ENCODE results near the gene CLGN. TPM values are rescaled to one million over a fixed set of nuclear protein-coding genes. Genes with fewer than 3 reads are reported as not detected.
"Not testable (repeated sequence)": the region's sequence is repeated elsewhere in the genome, so short reads cannot be mapped to it uniquely, and the experiment has no call there.

The CLGN gene
- 8.1 TPM for polyA plus RNA-seq (2012; ENCODE audit: insufficient read depth, insufficient read length)

GRCh38 chr4:140427106-140427918 is at the start of gene CLGN:
CLGN (minus strand) TSS chr4:140427648; CDS start chr4:140413078, 14,570 bp downstream.
- peak; percentile 59 for DNase-seq (ENCODE audit: low read depth, low spot score)
- peak within 1 kb of the TSS; percentile 81 for H3K4me3 ChIP-seq (ENCODE audit: low read length)

- no peak for DNase-seq (ENCODE audit: low read depth, low spot score)
- no peak overlapping the region for H3K4me3 ChIP-seq (ENCODE audit: low read length)
Measured at GRCh38 chr4:140472156-140472555, 44.7 kb upstream of the CLGN start.

GRCh38 chr4:140469791-140470733 is 42.6 kb upstream of the CLGN start:
- no peak for DNase-seq (ENCODE audit: low read depth, low spot score)
- H3K4me3 ChIP-seq (ENCODE audit: low read length): no peak overlapping the region

- no peak overlapping the region for H3K4me3 ChIP-seq (ENCODE audit: low read length)
- DNase-seq (ENCODE audit: low read depth, low spot score): no peak
Measured at GRCh38 chr4:140466146-140466545, 38.7 kb upstream of the CLGN start.

- DNase-seq (ENCODE audit: low read depth, low spot score): no peak
Measured at GRCh38 chr4:140463614-140464013, 36.2 kb upstream of the CLGN start.

GRCh38 chr4:140463182-140463581 is 35.7 kb upstream of the CLGN start:
- no peak overlapping the region for H3K4me3 ChIP-seq (ENCODE audit: low read length)

More at GRCh38 chr4:140463614-140464013, 36.2 kb upstream of the CLGN start:
- no peak overlapping the region for H3K4me3 ChIP-seq (ENCODE audit: low read length)

GRCh38 chr4:140450352-140450751 is 22.9 kb upstream of the CLGN start:
- H3K4me3 ChIP-seq (ENCODE audit: low read length): no peak overlapping the region
- no peak for DNase-seq (ENCODE audit: low read depth, low spot score)

More at GRCh38 chr4:140463182-140463581, 35.7 kb upstream of the CLGN start:
- DNase-seq (ENCODE audit: low read depth, low spot score): no peak

GRCh38 chr4:140448830-140449229 is 21.4 kb upstream of the CLGN start:
- DNase-seq (ENCODE audit: low read depth, low spot score): no peak
- no peak overlapping the region for H3K4me3 ChIP-seq (ENCODE audit: low read length)

- no peak for DNase-seq (ENCODE audit: low read depth, low spot score)
Measured at GRCh38 chr4:140448162-140448561, 20.7 kb upstream of the CLGN start.

GRCh38 chr4:140444347-140444746 is 16.9 kb upstream of the CLGN start:
- not testable (repeated sequence) for H3K4me3 ChIP-seq (ENCODE audit: low read length); DNase-seq (ENCODE audit: low read depth, low spot score)

More at GRCh38 chr4:140448162-140448561, 20.7 kb upstream of the CLGN start:
- no peak overlapping the region for H3K4me3 ChIP-seq (ENCODE audit: low read length)

- H3K4me3 ChIP-seq (ENCODE audit: low read length): no peak overlapping the region
- no peak for DNase-seq (ENCODE audit: low read depth, low spot score)
Measured at GRCh38 chr4:140439644-140440142, 12.2 kb upstream of the CLGN start.

- no peak for DNase-seq (ENCODE audit: low read depth, low spot score)
- peak overlapping the region; percentile 81 for H3K4me3 ChIP-seq (ENCODE audit: low read length)
Measured at GRCh38 chr4:140427919-140428471, 547 bp upstream of the CLGN start.

GRCh38 chr4:140426610-140427105 is 790 bp downstream of the CLGN start:
- peak overlapping the region; percentile 81 for H3K4me3 ChIP-seq (ENCODE audit: low read length)
- peak; percentile 25 for DNase-seq (ENCODE audit: low read depth, low spot score)

GRCh38 chr4:140423106-140423505 is 4.3 kb downstream of the CLGN start:
- H3K4me3 ChIP-seq (ENCODE audit: low read length): no peak overlapping the region
- no peak for DNase-seq (ENCODE audit: low read depth, low spot score)

- DNase-seq (ENCODE audit: low read depth, low spot score); H3K4me3 ChIP-seq (ENCODE audit: low read length): not testable (repeated sequence)
Measured at GRCh38 chr4:140413130-140413969, 14.1 kb downstream of the CLGN start.

GRCh38 chr4:140408974-140409373 is 18.5 kb downstream of the CLGN start:
- H3K4me3 ChIP-seq (ENCODE audit: low read length): no peak overlapping the region
- no peak for DNase-seq (ENCODE audit: low read depth, low spot score)

GRCh38 chr4:140406292-140406691 is 21.2 kb downstream of the CLGN start:
- no peak overlapping the region for H3K4me3 ChIP-seq (ENCODE audit: low read length)

GRCh38 chr4:140400111-140400510 is 27.3 kb downstream of the CLGN start:
- DNase-seq (ENCODE audit: low read depth, low spot score): no peak
- no peak overlapping the region for H3K4me3 ChIP-seq (ENCODE audit: low read length)

More at GRCh38 chr4:140406292-140406691, 21.2 kb downstream of the CLGN start:
- no peak for DNase-seq (ENCODE audit: low read depth, low spot score)

All from Jurkat, Clone E6-1 (cell line).